COLO829 (cell line): ENCODE data around the gene NAALADL2.

Experiments used
- DNase-seq: peaks from one replicate; pipeline ENCODE4 v3.0.0; 2012; ENCODE audit warnings: low spot score

Gene NAALADL2

DNA sequence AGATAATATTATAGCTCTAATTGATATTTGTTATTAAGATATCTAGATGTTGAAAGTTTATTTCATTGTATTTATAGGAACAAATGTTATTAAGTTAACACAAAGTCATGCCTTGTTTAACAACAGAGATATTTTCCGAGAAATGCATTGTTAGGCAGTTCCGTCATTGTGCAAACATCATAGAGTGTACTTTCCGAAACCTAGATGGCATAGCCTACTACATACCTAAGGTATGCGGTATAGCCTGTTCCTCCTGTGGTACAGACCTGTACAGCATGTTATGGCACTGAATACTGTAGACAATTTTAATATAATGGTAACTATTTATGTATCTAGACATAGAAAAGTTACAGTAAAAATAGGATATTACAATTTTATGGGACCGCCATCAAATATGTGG is 114.3 kb downstream of the NAALADL2 start:
- DNase-seq, result no peak

DNA sequence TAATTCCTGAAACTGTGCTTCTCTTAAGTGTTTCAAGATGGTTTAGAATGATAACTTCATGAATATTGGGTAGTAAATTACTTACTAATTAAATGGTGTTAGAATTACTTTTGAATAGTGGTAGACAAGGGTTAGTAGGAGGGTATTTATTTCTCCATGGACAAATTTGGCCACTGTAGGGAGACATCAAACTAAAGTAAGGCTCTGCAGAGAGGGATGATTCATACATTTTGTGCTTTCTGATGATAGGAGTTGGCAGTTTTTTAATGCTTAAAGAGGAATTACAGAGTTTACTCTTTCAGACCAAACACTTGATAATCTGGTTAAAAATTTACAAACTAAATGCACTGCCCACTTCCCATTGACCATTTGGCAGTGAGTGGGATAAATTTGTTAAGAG is 127.6 kb downstream of the NAALADL2 start:
- DNase-seq, result no peak

GRCh38 chr3:175001091-175001490 is 142.0 kb downstream of the NAALADL2 start:
- no peak for DNase-seq

GRCh38 chr3:175002732-175003143 is 143.6 kb downstream of the NAALADL2 start:
- DNase-seq, result no peak

- no peak for DNase-seq
These were observed 144.5 kb downstream of the NAALADL2 start for GRCh38 chr3:175003590-175003989.

DNA sequence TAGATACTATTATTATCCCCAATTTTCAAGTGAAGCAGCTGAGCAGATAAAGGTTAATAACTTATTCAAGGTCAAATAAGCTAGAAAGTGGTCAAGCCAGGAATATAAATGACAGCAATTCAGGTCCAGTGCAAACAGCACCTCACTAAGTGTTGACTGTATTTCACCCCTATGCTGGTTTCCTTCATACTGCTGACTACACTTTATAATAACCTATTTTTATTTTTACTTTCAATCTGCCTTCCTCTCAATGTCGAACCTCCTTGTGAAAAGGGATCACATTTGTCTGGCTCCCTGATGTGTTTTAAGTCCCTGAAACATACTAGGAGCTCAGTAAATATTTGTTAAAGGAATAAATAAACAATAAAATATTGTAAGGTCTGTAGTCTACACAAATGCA is 146.1 kb downstream of the NAALADL2 start:
- DNase-seq, result no peak

DNA sequence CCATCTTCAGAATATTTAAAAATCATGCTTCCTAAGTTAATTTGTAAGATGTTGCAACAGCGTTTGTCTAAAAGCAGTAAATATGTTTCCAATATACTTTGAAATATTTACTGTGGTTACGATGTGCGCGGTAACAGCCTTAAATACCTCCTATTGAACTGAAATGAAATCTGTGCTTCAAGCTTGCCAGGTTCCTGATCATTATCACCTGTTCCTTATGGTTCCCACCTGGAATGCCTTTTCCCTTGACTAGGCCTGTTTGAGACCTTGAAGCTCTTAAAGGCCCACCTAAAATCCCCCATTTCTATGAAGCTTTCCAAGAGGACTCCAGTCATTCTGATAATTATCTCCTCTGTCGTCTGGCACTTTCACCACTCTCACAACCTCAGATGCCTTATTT is 146.7 kb downstream of the NAALADL2 start:
- no peak for DNase-seq

DNA sequence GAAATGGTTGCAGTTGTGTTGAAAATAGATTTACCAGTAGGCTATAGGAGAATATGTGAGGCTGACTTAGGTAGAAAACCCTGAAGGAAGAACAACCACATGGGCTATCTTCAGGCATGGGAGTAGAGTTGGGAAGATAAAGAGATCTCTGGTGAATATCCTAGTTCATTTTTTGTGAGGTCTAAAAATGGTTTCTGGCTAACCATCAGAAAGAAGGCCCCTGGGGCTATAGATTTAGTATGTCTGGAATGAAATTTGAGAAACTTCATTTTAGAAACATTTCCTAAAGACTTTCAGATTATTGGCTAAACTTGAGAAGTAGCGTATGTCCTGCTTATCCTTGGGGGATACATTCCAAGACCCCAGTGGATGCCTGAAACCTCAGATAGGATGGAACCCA is 148.2 kb downstream of the NAALADL2 start:
- no peak for DNase-seq

DNA sequence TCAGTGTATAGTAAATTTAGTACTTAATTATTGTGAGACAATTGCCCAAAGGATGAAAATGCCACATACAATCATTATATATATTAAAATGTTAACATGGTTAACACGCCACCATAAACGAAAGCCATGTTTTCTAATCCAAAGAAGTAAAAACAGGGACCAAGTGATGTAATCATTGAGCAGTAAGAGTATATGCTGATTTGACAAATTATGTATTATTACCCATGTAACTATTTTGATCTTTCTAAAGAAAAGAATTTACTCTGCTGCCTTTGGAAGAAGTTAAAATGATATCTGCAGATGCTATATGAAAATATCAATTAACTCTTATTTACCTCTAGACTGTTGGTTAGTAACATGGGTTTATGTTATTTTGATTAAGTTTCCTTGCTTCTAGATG is 150.2 kb downstream of the NAALADL2 start:
- DNase-seq, result no peak

DNA sequence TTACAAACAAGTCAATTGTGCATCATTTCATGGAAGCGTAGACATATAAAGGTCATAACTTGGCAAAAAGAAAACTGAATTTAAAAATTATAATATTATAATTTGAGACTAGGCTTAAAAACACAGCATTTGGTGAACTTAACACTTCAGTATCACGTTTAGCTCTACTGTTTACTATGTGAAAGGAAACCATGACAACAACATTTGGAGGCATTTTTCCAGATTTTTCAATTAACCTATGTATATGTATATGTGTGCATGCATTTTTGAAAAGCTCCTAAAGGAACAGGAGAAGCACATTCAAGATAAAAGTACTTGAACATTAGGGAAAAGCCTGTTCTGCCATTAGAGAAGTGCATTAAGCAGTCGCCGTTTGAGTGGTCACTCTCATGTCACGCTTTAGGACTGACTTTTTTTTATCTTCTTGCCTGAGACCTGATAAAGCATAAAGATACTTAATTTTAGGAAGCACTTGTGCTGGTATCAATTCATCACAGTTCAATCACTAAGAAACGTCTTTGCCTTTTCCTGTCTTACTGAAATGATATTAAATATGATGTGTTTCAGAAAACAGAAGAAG is 156.0 kb downstream of the NAALADL2 start:
- no peak for DNase-seq

- no peak for DNase-seq
These were observed 160.0 kb downstream of the NAALADL2 start for GRCh38 chr3:175018946-175019727.

DNA sequence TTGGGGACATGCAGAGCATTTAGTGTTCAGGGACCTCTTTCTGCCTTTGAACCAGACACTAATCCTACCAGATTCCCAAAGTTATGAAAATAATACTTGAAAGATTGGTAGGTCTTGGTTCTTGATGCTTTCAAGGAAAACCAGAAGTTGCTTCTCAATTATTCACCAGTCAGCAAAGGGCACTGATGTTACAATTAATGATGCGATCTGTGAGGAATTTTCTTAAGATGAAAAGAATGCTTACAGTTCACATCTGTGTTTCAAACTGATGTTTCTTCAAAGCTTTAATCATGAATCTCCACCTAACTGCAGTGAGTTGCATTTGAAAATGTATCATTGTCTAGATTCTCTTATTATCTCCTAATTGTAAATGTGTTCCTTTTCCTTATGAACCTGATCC is 161.0 kb downstream of the NAALADL2 start:
- DNase-seq, result no peak

DNA sequence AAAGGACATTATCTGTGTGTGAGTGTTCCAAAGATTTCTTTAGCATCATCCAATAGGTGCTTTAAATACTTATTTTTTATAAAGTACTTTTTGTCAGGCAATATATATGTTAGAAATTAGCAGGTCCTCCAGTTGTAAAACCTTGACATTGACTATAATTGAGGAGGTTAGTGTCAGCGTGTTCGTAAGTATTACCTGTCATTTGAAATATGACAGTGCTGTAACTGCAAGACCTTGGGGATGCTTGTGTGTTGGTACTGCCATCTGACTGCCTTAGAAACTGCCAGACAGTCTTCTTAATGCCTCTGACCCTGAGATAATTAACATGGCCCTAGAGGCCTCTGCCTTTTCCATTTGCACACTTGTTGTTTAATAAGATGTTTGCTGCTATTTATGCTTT is 170.7 kb downstream of the NAALADL2 start:
- no peak for DNase-seq

- DNase-seq, result no peak
These were observed 180.7 kb downstream of the NAALADL2 start for GRCh38 chr3:175039875-175040274.

DNA sequence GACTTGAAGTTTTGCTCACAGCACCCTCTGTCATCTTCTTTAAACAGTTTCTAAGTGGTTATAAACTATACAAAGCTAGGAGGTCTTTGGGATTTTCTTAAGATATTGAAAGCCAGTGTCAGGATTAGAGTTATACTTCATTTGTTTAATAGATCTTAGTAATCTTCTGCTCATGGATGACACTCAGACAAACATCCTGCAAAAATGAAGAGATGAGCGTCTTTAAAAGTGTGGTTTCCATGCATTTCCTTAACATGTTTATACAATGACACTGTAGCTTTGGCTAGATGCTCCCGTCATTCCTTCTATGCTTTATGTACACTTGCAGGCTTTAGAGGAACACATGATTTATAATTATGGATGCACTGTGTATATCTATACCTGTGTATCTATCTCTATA is 182.2 kb downstream of the NAALADL2 start:
- DNase-seq, result no peak

DNA sequence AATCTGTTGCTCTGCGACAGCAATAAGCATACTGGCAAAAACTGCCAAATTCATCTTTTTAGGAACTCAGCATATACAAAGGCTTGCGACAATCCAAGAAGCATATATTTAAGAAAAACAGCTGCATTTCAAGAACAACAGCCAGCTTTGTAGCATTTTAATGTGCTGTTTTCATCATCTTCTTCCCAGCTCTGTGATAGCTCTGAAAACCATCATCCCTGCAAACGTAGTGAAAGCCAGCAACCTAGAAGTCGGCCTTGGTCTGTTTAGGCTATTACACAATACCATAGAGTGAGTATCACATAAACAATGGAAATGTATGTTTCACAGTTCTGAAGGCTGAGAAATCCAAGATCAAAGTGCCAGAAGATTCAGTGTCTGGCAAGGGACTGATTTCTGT is 187.5 kb downstream of the NAALADL2 start:
- DNase-seq, result no peak

DNA sequence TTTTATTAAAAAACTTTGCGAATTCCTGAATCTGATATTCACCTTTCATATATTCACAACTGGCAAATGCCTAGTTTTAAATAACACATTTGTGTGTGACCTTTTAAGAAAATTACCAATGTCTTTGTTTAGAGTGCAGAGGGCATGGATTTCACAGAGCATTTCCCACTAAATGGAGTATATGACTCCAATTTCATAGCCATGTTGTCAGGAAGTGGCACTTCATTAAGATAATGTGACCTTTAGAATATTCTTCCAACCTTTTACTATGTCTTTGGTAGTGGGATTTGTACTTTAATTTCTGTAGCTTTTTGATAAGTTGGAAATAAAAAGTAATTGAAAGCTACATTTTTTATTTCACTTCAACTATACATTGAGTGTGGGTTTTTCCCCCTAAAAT is 188.7 kb downstream of the NAALADL2 start:
- no peak for DNase-seq

GRCh38 chr3:175057401-175057800 is 198.3 kb downstream of the NAALADL2 start:
- DNase-seq, result no peak

- no peak for DNase-seq
These were observed 200.7 kb downstream of the NAALADL2 start for GRCh38 chr3:175059788-175060187.

GRCh38 chr3:175065497-175065896 is 206.4 kb downstream of the NAALADL2 start:
- no peak for DNase-seq

- no peak for DNase-seq
These were observed 207.7 kb downstream of the NAALADL2 start for GRCh38 chr3:175066617-175067415.

DNA sequence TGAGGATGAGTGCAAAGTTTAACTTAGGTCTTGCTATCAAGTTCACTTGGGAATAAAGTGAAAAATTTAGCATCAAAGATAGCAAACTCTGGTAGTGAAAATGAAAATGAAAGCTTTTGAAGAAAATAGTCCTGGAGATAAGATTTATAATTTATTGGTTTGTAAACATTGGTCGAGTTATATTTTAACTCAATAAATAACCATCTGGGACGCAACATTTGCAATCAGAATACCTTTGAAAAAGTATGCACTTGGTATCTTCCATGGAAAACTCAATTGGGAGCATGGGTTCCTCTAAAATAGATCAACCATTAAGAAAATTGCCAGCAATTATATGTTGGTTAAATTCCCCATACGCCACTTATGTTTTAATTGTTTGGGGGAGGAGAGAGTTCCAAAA is 209.5 kb downstream of the NAALADL2 start:
- DNase-seq, result no peak

- DNase-seq, result no peak
These were observed 211.8 kb downstream of the NAALADL2 start for GRCh38 chr3:175070946-175071345.
